Measurements from ENCODE around the gene KATNAL1. TPM values are rescaled to one million over a fixed set of nuclear protein-coding genes. Genes with fewer than 3 reads are reported as not detected.

KATNAL1 gene
- total RNA-seq, 4 donors from 2014 or later = 22.2 to 41.4 (median 28.4) TPM

GRCh38 chr13:30338952-30339351 is 31.6 kb upstream of the KATNAL1 start:
- TF ChIP-seq CTCF (IDR thresholded peaks at IDR 0.05; ENCODE audit: low read depth) = no peak

GRCh38 chr13:30338331-30338851 is 31.0 kb upstream of the KATNAL1 start:
- TF ChIP-seq CTCF (IDR thresholded peaks at IDR 0.05; ENCODE audit: low read depth) = no peak

DNA sequence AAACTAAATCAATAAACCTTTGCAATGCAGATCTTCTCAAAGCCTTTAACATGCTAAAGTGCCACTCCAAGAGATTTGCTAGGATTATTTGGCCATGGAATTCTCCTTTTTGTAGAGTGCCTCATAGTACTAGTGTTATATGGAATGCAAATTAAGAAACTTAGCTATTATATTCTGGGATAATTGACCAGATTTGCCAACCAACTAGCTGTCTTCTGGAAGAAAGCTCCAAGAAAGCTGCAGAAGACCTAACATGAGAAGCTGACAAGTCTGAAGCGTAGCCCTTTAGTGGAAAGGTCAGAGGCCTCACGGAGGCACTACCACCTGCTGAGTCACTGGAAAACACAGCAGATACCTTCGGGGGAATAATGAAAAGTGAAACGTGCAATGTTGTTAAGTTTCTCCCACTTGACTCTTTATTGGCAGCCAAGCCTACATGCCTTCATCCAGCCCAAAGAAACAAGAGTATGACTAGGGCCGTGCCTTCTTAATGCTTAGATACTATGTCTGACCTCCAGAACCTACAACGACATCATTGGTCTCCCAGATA is 29.8 kb upstream of the KATNAL1 start:
- TF ChIP-seq CTCF (IDR thresholded peaks at IDR 0.05; ENCODE audit: low read depth) = no peak

DNA sequence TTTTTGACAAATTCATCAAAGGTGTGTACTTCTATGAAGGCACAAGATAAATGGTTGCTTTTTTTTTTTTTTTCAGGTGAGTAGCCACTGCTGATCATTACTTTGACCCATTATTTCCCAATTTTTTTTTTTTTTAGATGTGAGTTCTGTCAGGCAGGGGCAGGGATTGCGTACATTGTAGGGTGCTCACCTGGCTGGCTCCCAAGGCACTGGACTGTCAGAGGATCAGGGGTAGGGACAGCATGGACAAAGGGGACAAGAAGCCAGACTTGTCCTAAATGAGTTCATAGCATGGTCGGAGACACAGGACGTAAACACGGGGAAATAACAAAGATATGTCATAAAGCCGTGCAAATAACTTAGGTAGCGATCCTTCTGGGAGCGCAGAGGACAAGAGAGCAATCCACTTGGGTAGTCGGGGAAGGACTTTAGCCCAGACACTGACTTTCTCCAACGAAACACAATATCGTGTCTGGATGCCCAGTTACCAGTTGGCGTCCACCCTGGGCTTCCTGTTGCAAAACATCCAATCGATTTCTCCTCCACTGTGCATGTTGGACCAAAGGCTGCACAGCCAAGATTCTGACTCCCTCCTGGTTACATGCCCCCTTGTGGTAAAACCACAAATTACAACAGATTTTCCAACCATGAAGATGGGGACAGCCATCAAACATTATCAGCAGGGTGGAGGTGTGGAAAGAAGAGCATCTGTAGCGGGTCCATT is 27.5 kb upstream of the KATNAL1 start:
- no peak for TF ChIP-seq CTCF (IDR thresholded peaks at IDR 0.05; ENCODE audit: low read depth)

- no peak for TF ChIP-seq CTCF (IDR thresholded peaks at IDR 0.05; ENCODE audit: low read depth)
Observed at GRCh38 chr13:30333616-30334015, 26.3 kb upstream of the KATNAL1 start.

GRCh38 chr13:30332456-30333143 is 25.2 kb upstream of the KATNAL1 start:
- TF ChIP-seq CTCF (IDR thresholded peaks at IDR 0.05; ENCODE audit: low read depth) = no peak

- TF ChIP-seq CTCF (IDR thresholded peaks at IDR 0.05; ENCODE audit: low read depth) = no peak
Observed at GRCh38 chr13:30331331-30331771, 24.0 kb upstream of the KATNAL1 start.

Measured in subcutaneous adipose tissue (tissue), 4 donors.